Activated T-cell treated with anti-CD3 and anti-CD28 coated beads for 1 hour (primary cell): Measurements from ENCODE around the gene C10orf105.

Source experiments
- DNase-seq: peaks from one replicate; pipeline ENCODE4 v3.0.0-alpha.2; 2020; ENCODE audit warnings: low read depth

C10orf105 gene, protein sequence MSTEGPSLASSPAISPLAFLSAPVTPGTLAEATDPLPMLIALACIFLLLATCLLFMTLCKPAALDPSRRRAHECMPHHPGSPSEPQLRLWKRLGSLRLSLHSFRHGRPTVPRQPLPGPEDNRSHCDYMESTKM

DNA sequence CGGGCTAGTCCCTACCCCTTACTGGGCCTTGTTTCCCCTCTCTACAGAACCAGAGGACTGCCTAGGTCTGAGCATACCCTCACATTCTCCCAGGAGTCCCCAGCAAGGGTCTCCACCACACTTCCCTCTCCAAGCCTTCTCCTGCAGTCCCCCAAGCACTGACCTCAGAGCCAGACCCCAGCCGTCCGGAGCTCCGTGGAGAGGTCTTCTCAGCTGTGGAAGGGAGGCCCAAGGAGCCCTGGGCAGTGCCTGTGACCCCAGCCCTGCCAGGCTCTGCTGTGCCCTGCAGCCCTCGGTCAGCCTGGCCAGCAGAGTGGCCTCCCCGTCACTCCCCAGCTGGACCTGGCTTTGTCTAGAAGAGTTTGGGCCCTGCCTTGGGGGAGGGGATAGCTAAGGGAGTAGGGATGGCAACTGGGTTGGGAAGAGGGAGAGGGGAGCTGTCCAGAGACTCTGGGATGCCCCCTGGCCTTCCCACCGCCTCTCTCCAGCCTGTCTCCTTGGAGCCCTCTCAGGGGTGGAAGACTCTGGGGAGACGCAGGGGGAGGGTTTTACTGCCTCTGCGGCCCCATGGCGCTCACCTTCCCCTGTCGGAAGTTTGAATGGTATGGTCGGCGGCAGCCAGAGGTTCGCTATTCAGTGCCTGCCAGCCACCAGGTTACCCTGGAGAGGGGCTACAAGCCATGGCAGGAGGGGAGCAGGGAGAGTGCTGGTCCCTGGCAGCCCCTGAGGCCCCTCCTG, at the start of gene C10orf105:
Gene C10orf105 (minus strand): TSS at position 315 of the 738 bp plus-strand sequence. CDS start 3,441 bp downstream, outside the sequence.
- no peak for DNase-seq

DNA sequence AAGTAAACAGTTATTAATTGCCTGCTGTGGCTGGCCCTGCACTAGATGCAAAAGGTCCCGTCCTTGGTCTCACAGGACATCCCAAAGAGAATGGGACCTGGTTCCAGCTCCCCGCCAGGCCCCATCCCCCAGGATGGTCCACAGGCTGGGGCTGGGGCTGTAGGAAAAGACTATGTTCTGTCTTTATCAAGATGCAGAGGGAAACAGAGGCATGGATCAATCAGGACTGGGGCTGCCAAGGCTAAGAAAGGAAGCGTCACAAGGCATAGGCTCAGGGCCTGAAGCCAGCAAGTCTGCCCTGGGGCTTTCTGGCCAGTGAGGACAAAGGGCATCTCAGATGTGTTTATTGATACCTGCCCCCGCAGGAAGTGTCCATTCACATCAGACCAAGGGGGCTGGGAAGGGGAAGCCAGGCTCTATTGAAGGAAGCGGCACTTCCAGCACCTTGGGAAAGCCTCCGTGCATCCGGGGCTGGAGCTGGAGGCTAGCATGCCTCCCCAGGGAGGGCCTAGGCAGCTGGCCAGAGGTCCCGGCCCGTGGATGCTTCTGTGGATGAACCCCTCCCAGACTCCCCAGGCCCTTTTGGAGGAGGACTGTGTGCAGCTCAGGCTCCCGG, 48.0 kb upstream of the C10orf105 start:
- no peak for DNase-seq

DNA sequence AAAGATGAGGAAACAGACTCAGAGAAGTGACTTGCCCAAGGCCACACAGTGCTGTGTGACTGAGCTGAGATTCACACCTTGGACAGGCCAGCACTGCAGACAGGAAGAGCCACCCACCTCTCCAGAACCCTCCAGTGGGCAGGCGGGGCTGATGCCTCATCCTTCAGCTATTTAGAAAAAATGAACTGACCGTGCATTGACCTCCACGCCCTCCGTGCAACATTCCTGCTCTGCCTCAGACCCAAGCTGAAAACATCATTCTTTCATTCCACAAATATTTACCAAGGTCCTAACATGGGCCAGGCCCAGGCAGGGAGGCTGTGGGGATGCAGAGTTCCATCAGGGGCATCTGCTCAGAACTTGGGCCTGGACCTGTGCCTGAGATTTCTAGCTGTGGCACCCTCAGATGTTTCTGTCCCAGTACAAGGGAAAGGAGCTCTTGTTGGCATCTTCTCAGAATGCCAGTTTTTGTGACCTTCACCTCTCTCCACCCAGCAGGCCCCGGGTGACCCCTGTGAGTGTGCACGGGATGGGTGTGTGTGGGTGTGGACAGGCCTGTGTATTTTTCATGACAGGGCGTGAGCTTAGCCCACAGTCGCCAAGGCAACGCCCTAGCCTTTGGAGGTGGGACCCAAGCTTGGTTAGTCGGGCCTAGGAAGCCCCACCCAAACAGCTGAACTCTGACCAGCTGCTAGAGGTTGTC, 47.3 kb upstream of the C10orf105 start:
- DNase-seq: no peak

DNA sequence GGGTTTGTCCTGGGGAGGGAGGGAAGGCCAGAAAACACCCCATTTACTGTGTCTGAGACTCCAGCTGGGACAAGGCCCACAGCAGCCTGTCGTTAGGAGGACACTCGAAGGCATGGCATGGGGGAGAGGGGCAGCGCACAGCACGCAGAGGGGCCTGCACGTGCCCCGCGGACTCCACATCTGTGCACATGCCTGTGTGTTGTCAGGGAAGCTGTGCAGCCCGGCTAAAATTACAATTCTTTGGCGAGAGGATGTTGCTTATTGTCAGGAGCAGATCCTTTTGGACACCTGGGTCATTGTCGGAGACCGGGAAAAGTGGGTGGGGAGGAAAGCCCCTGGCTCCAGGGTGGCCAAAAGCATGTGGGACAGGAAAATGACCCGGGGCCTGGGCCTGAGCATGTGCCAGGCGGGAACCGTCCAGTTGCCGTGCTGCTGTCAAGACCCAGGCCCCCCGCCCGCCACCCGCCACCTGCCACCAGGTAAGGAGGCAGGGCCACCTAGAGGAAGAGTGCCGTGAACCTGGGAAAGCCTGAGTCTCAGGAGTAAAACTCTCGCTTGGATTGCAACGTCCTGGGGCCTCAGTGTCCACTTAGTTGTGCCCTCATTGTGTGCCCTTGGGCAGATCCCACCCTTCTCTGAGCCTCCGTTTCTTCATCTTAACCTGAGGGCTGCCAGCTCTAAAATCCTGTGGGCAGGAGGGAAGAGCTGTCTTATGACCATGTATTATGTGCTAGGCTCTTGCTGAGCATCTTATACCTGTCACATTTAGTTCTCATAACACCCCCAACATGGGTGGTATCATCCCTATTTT, 46.5 kb upstream of the C10orf105 start:
- DNase-seq: no peak

DNA sequence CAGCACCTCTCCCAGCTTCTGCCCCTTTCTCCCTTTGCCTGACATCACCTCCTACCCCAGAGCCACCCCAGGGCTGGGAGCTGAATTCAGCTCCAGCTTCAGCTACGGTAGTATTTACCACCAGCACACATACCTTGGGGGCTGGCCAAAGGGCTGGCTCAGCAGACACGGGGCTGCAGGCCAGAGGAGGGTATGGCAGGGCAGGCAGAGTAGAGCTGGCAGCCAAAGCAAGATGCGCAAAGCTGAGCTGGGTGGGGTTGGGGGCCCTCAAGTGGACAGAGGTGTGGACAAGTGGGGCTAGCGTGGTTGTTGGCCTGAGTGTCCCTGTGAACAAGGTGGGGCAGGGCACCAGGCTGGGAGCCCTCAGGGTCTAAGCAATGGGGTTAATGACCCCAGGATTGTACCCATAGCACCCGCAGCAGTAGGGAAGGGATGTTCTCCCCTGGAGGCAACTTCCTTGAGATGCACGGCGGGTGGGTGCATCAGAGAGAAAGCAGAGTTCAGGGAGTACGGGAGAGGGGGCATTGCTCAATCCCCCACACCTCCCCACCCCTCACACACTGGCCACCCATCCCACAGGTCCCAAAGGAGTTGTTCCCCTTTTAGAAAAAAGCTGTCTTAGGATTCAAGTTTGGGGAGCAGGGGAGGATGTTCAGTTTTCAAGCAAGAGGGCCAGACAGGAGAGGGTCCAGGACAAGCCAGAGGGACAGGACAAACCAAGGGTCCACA, 45.8 kb upstream of the C10orf105 start:
- DNase-seq: no peak

DNA sequence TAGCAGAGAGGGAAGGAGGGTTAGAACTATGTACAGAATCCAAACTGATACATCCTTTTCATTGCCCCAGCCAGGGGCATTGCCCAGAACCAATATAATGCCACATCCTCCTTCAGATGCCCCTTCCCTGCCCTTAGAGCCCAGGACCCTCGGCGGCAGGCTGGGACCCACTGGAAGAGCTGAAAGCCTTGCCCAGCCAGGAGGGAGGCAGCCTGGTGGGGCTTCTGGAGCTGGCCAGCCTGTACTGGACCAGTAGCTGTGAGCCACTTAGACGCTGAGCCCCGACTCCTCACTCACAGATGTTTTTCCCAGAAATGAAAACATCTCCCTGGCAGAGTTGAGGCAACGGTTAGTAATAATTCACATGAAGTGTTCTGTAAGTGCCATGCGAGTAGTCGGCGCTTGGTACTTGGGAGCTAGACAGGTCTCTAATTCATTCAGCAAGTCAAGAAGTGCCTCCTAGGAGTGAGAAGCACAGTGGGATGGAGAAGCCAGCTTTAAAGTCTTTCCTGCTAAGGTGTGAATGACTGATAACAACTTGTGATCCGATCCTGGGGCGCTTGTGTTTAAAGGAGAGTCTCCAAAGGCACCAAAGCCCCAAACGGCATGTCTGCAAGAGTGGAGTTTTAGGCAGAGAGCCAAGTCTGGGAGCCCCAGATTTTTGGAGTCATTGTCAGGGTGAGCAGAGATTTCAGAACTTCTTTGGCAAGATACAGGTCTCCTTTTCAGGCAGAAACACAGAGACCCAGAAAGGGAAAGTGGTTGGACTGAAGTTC, 44.0 kb upstream of the C10orf105 start:
- DNase-seq: no peak

DNA sequence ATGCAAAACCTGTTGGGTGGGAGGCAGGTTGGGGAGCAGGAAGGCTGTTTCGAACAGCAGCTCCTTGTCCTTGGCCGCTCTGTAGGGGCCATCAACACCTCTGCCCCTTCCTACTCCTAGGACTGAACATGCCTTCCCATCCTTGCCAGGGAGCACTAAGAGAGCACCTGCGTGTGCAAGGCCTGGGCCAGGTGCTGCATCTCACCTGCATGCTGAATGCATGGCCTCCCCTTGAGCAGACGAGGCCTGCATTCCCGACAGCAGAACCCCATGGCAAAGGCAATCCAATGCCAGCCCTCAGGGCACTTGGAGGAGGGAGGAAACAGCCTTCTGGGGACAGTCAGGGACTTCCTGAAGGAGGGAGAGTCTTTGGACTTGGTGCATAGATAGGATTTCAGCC, 42.7 kb upstream of the C10orf105 start:
- no peak for DNase-seq

DNA sequence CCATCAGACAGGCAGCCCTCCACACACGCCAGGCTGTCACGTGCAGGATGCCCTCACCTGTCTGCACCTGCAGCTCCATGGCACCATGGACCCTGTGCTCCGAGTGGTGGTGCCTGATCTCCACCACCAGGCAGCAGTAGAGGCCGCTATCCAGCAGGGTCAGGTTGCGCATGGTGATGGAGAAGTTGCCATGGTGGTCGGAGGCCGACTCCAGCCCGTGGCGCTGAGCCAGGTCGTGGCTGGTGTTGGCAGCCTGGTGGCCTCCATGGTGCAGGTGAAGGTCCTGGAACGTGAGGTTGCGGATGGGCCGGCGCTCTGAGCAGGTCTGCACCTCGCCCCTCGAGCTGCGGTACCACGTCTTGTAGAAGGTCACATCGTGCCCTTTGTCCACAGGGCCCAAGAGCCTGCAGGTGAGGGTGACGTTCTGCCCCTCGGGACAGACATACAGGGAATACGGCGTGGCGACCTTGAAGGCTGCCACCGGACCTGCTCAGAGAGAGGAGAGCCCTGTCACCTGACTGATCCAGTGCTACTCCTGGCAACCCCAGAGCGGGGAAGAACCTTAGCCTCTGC, 42.0 kb upstream of the C10orf105 start:
- no peak for DNase-seq

DNA sequence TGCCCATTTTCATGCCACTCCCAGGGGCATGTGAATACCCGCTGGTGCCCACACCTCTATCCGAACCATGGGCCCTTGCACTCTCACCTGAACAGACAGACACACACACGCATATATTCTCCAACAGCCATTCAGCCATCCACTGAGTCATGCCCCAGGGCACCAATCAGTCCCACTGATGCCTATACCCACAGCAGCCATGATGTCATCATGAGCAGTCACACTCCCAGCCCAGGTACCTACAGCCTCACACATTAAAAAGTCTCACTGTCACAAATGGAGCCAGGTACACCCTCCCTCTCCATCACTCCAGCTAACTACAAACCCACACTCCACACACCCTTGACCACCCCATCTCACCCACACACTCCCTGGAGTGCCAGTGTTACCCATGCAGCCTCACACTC, 41.5 kb upstream of the C10orf105 start:
- DNase-seq: no peak

DNA sequence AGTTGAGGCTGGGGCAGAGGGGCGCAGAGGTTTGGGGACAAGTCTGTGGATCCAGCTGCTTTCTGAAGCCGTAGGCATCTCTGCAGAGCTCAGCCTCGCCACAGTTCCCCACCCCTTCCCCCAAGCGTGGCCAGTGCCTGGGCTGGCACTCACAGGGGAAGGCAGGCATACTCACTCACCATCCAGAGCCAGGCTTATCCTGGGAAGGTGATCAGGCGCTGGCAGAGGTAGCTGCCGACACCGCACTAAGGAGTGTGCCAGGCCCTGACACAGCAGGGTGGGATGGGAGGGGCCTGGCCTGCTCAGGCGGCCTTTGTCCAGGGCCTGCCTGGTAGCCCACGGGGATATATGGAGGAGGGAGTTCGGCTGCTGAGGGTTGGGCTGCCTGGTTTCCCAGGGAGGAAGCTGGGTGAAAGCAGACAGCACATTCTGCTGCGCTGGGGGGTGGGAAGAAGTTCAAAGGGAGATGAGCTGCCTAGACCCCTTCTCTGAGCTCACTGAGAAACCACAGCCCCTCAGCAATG, 37.9 kb upstream of the C10orf105 start:
- DNase-seq: no peak

DNA sequence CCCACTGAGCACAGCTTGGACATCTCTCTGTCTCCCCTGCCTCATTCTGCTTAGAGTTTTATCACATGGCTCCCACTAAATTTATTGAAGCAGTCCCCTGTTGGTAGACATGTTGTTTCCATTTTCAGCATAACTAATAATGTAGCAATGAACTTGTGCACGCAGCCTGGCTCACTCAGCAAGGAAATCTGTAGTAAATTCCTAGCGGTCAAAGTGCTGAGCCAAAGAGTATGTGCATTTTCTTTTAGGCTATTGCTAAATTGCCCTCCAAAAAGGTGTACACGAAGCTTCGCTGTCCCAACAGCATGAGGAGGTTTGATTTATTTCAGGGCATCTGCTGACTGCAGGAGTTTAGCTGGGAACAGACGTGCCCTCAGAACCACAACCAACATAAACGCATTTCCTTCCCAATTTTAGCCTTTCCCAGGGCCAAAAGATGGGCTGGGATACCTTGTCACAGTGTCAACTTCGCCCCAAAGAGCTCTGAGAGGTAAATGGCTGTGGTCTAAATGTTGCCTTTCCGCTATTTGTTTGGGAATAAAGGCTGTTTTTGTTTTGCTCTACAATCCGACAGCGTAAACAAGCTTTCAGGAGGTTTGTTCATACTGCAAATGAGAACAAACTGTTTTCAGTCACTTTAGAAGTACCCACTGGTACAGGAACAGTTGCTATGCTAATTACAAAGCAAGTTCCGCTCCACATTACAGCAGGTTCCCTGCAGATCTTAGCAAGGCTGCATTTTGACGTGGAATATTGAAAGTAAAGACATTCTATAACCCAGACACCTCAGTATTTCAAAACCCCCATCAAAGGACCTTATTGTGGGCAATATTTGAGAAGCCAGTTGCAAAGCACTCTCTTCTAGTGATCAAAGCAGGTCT, 37.0 kb upstream of the C10orf105 start:
- no peak for DNase-seq

DNA sequence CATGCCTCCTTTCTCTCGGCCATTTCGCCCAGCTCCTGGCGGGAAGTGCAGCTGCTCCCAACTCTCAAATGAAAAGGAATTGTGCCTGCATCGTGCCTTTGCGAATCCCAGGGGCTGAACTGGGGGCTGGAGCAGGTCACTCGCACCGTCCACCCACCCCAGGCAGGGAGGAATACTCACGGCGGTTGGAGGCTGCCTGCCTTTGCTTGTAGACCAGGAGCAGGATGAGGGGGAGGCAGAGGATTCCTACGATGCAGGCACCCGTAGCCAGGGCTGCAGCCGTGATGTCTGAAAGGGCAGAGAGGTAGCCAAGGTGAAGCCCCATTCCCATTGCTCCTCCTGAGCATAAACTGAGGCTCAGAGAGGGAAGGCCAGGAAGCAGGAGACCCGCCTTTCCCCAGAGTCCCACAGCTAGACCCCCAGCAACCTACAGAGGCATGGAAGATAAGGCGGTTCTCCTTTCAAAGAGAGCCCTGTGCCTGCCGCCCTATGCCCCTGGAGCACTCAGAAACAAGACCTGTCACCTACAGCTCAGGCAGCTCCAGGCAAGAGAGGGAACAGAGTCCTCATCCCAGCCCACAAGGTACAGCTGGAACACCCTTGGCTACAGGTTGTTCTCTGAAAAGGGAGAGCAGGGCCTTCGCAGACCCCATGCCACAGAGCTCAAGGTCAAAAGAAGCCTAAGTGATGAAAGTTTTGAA, 35.8 kb upstream of the C10orf105 start:
- no peak for DNase-seq

DNA sequence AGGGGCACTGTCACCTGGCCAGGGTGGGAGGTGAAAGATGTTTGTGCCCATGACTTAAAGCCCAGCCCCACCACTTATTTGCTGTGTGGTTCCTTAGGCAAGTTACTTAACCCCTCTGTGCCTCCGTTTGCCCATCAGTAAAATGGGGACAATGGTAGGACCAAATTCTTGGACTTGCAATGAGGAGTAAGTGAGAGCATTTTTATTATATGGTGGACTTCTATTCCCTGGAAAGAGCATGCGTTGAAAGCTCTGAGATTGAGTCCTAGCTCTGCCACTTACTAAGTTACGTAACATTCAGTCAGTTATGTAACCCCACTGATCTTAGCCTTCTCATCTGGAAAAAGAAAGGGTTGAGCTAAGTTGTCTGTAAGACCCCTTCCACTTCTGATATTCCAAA, 35.0 kb upstream of the C10orf105 start:
- DNase-seq: no peak

DNA sequence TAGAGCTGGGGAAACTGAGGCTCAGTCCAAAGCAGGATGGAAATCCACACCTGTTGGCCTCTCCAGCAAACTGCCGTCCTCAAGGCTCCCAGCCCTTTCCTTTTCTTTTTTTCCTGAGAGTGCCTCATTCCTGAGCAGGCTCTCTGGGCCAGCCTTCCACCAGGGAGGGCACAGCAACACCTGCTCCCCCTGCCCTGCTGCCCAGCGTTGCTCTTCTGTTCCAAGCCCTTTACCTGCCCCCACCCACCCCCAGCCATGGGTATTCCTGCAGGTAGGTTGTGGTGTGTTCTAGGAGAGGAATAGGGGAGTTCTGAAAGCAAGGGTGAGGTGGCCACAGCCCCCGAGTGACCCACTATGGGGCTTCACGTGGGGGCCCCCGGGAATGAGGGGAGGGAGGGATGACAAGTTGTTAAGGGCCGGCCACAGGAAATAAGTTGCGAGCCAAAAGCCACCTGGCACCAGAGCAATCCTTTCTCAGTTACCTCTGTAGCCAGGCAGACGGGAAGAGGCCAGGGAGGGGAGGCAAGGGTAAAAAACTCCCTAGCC, 34.5 kb upstream of the C10orf105 start:
- no peak for DNase-seq

DNA sequence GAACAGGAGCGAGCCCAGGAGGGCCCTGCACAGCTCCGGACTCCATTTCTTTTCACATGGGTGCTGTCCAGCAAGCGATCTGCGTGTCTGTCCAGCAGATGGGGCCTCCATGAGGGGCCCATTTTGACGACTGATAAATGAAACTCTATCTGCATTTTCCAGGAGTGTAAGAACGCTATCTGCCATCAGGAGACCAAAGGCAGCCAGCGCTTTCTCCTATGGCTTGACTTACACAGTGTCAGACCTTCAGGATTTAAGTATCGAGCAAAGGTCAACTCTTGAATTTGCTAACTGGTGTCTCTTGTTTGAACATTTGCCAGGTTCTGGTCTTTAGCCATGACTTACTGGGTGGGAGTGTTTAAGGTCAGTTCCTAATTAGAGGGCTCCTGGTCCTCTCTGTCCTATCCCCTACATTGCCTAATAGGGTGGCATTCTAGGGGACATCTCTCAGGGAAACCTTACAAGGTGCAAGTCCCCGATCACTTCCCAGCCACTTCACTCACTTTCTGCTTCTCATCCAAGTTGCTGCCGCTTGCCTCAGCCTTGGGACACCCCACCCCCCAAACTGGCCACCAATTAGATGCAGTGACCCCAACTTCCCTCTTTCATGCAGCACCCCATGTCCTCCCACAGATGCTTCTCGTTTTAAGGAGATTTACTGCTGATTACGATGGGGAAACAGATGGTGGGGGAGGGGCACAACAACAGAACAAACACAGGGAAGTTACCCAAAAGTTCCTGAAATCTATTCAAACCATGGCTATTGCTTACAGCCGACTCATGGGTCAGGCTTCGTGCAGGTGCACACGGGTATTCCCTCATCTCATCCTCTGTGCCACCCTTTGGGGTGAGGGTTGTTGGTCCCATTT, 33.7 kb upstream of the C10orf105 start:
- DNase-seq: no peak

DNA sequence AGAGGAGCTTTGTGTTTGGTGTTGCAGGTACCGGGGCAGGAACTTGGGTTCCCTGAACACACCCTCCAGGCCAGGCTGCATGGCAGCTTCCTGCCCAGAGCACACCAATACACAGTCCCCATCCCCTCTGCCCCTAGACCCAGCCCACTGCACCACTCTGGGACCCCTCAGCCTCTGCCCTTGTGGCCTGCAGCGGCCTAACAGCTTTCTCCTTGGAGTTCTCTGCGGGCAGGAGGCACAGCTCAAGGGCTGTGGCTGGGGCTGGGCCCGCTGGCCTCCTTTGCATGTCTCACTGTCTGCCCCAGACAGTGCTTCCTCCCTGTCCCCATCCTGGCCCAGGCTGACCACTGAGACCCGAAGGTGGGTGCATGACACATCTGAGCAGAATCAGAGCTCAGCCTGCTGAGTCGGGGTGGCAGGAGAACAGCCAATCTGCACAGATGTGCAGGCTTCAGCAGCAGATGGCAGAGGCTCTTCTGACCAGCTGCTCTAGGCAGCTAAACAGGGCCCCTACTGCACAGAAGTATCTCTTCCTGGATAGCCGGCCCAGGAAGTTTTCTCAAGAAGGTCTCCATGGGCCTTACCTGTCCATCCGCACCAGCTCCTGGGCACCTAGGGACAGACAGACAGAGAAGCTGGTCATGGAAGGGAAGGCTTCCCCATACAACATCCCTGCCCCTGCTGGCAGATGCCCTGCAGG, 33.0 kb upstream of the C10orf105 start:
- DNase-seq: no peak
